GM12878 (cell line): ENCODE measurements around the gene CDKN2B. TPM values are rescaled to one million over a fixed set of nuclear protein-coding genes. Genes with fewer than 3 reads are reported as not detected.

Experiments used
- ATAC-seq: fragments of 200-7000 bp; cut with Tn5 transposase; 3 replicates; pipeline ENCODE4 v1.9.1; 2020; ENCODE audit warnings: mild to moderate bottlenecking, moderate library complexity
- BruUV-seq: library from RNA; stranded (reverse); fragments of 400-500 nt; replicated peaks from 2 replicates; lab custom pipeline; 2021; lab: Mats Ljungman, UMichigan
- CTCF ChIA-PET: fragments of 300-600 bp; sonication (Branson Sonifier 250); formaldehyde crosslinking; extraction: SDS; loops from one replicate; lab custom pipeline; 2021; ENCODE audit warnings: inconsistent platforms; lab: Yijun Ruan, JAX
- POLR2A ChIA-PET: fragments of 350-600 bp; formaldehyde crosslinking; extraction: SDS; loops from one replicate; lab custom pipeline; 2021; ENCODE audit warnings: inconsistent platforms; lab: Charles Lee
- RAD21 ChIA-PET: fragments of 300-600 bp; sonication (Branson Sonifier 250); formaldehyde crosslinking; loops from one replicate; lab custom pipeline; 2023; ENCODE audit warnings: antibody characterized with exemption; ENCODE audit not compliant: unreplicated experiment; lab: Charles Lee
- SMC1A ChIA-PET: fragments of 300-600 bp; sonication (Branson Sonifier 250); formaldehyde crosslinking; loops from one replicate; lab custom pipeline; 2023; ENCODE audit not compliant: unreplicated experiment, uncharacterized antibody; lab: Charles Lee
- DNase-seq: peaks from one replicate; pipeline ENCODE4 v3.0.0-alpha.2; 2011; ENCODE audit warnings: low read depth, low spot score
- FAIRE-seq: peaks from 3 replicates; lab custom pipeline; 2011; peaks lifted over from hg19 to GRCh38; lab: Jason Lieb, UNC
- H2AFZ ChIP-seq: 2 replicates; pipeline ENCODE4 v1.6.0; 2011; ENCODE audit warnings: low read depth, low read length, control low read depth; ENCODE audit not compliant: control insufficient read depth
- H3K27ac ChIP-seq: 2 replicates; pipeline ENCODE4 v1.5.1; 2011; ENCODE audit warnings: control low read depth; ENCODE audit not compliant: control insufficient read depth, insufficient read depth
- H3K27me3 ChIP-seq, 2 experiments: replicated peaks in 1 of 2; 2 replicates each; pipeline versions ENCODE4 v1.6.0 to v1.6.1; 2011; ENCODE audit warnings: low read length in 1 of 2; ENCODE audit not compliant: control insufficient read depth in 2 of 2, insufficient read depth in 2 of 2
- H3K36me3 ChIP-seq, 2 experiments: 2 replicates each; pipeline ENCODE4 v1.5.1; 2011; ENCODE audit warnings: low read length in 1 of 2; ENCODE audit not compliant: control insufficient read depth in 2 of 2, insufficient read depth in 2 of 2
- H3K4me1 ChIP-seq: 2 replicates; pipeline ENCODE4 v1.6.1; 2011; ENCODE audit warnings: mild to moderate bottlenecking, low read length, moderate library complexity, mixed read lengths; ENCODE audit not compliant: control insufficient read depth, insufficient read depth
- H3K4me2 ChIP-seq: 2 replicates; pipeline ENCODE4 v1.6.0; 2011; ENCODE audit warnings: control low read depth; ENCODE audit not compliant: control insufficient read depth, insufficient read depth
- H3K4me3 ChIP-seq: fragments of 200-600 bp; sonication (generic); 2 replicates; pipeline ENCODE4 v1.5.1; 2016
- H3K79me2 ChIP-seq: 2 replicates; pipeline ENCODE4 v1.6.0; 2011; ENCODE audit warnings: low read length; ENCODE audit not compliant: control insufficient read depth, insufficient read depth
- H3K9ac ChIP-seq: 2 replicates; pipeline ENCODE4 v1.8.0; 2011; ENCODE audit warnings: low read length, control low read depth, mixed read lengths; ENCODE audit not compliant: control insufficient read depth, insufficient read depth
- H3K9me3 ChIP-seq: replicated peaks from 3 replicates; pipeline ENCODE4 v1.5.1; 2011; ENCODE audit warnings: mild to moderate bottlenecking, low read length; ENCODE audit not compliant: control insufficient read depth, insufficient read depth
- H4K20me1 ChIP-seq: 2 replicates; pipeline ENCODE4 v1.6.0; 2011; ENCODE audit not compliant: control insufficient read depth, insufficient read depth
- ETV6 ChIP-seq, 2 experiments: fragments of 450-650 bp in 1 of 2; IDR thresholded peaks in 1 of 2; conservative IDR thresholded peaks in 1 of 2; 2 replicates each; pipeline ENCODE4 v1.6.1; 2014; ENCODE audit warnings: antibody characterized with exemption in 1 of 2, borderline replicate concordance in 1 of 2, low read depth in 1 of 2, mild to moderate bottlenecking in 1 of 2, moderate library complexity in 1 of 2
- GABPA ChIP-seq: IDR thresholded peaks from 2 replicates; pipeline ENCODE4 v1.6.1; 2014; ENCODE audit warnings: antibody characterized with exemption, low read depth, mild to moderate bottlenecking, inconsistent platforms
- MXI1 ChIP-seq: fragments of 150-350 bp; IDR thresholded peaks from 2 replicates; pipeline ENCODE4 v1.6.1; 2011; ENCODE audit warnings: low read depth, mild to moderate bottlenecking, inconsistent platforms, low read length, improper control_type of control experiment
- MYC ChIP-seq: IDR thresholded peaks from 2 replicates; pipeline ENCODE4 v1.6.1; 2011; ENCODE audit warnings: mild to moderate bottlenecking, low read length, moderate library complexity, inconsistent platforms; ENCODE audit not compliant: insufficient read depth, insufficient replicate concordance, insufficient read length, severe bottlenecking
- NR2C1 ChIP-seq: fragments of 450-650 bp; IDR thresholded peaks from 2 replicates; pipeline ENCODE4 v1.6.1; 2017; ENCODE audit warnings: antibody characterized with exemption, mild to moderate bottlenecking, moderate library complexity
- POLR2A ChIP-seq: IDR thresholded peaks from 2 replicates; pipeline ENCODE4 v1.6.1; 2011; ENCODE audit warnings: low read depth, mild to moderate bottlenecking, low read length
- POLR2AphosphoS5 ChIP-seq: IDR thresholded peaks from 2 replicates; pipeline ENCODE4 v1.6.1; 2011; ENCODE audit warnings: mild to moderate bottlenecking, low read length, inconsistent platforms
- RELA ChIP-seq: fragments of 450-650 bp; IDR thresholded peaks from 2 replicates; pipeline ENCODE4 v1.8.0; 2014; ENCODE audit warnings: borderline replicate concordance; ENCODE audit not compliant: partially characterized antibody
- REST ChIP-seq: IDR thresholded peaks from 2 replicates; pipeline ENCODE4 v1.6.1; 2012; ENCODE audit warnings: mild to moderate bottlenecking, low read depth, low read length
- SMAD5 ChIP-seq: IDR thresholded peaks from 2 replicates; pipeline ENCODE4 v1.6.1; 2016; ENCODE audit warnings: antibody characterized with exemption, low read depth
- STAT3 ChIP-seq: IDR thresholded peaks from 2 replicates; pipeline ENCODE4 v1.6.1; 2011; ENCODE audit warnings: low read depth, low read length, improper control_type of control experiment
- ZZZ3 ChIP-seq: IDR thresholded peaks from 2 replicates; pipeline ENCODE4 v1.6.1; 2011; ENCODE audit warnings: low read depth; ENCODE audit not compliant: control insufficient read depth, insufficient read length
- WGBS: methylation state at CpG from one replicate; pipeline ENCODE4 v1.1.6; 2016; ENCODE audit warnings: low lambda C conversion rate; ENCODE audit not compliant: insufficient replicate concordance, insufficient coverage; ENCODE audit errors: missing lambda C conversion rate; 5-methylcytosine and 5-hydroxymethylcytosine counted together
- in situ Hi-C: fragments of 300-500 bp; cut with MboI; formaldehyde crosslinking; loops from 9 replicates; pipeline ENCODE4 v1.14.3; 2018; ENCODE audit warnings: mixed read lengths
- intact Hi-C: fragments of 100-400 bp; cut with micrococcal nuclease; formaldehyde crosslinking; loops from one replicate; pipeline ENCODE4 v1.14.2; 2022; ENCODE audit not compliant: unreplicated experiment
- polyA plus RNA-seq, 11 experiments: library from polyadenylated mRNA; depleted of rRNA in 4 of 11; unstranded in 6 of 11; stranded (reverse) in 5 of 11; fragments of >200 nt; fragmentation: Nextera tagmentation in 4 of 11; fragmentation: Illumina TruSeq in 1 of 11; extraction: Ambion mirVana in 4 of 11; extraction: Trizol in 1 of 11; gene quantifications; 1 replicate in 1 of 11; 2 replicates in 10 of 11; pipeline versions ENCODE4 v1.2.1 to v1.2.3, GENCODE V29; 2011 to 2016; ENCODE audit warnings: inconsistent platforms in 2 of 11, missing spikeins in 2 of 11, low read depth in 1 of 11
- total RNA-seq, 4 experiments: library from RNA; depleted of rRNA in 3 of 4; stranded (reverse); fragments of >200 nt in 3 of 4; fragmentation: Illumina TruSeq in 1 of 4; extraction: Trizol in 1 of 4; gene quantifications; 2 replicates each; pipeline versions ENCODE4 v1.2.1 to v1.2.3, GENCODE V29; 2013 to 2021

Gene CDKN2B
- total and polyA plus RNA-seq, 10 of the 15 experiments (the other 5 are each of a cell fraction or from before 2014, with no cell fraction given) = 0.03 to 0.47 (median 0.08) TPM; not detected in 1

- BruUV-seq = no TSS peak
- in situ Hi-C loops = no loop called here
Observed at GRCh38 chr9:22022396-22022795, 13.3 kb upstream of the CDKN2B start.

GRCh38 chr9:22010866-22011625 is 1.9 kb upstream of the CDKN2B start:
- 0 out of 4 replicates have a peak, but pooled peaks cover 0 to 2% of the 10 kb centered on the region in 2 experiments for H3K27me3 ChIP-seq
- ChIA-PET CTCF (interaction anchor here (0.6 to 6.1 kb wide), 10 partner anchors 13 to 324 kb away, joined by 3 to 179 read pairs (median 3); no protein-coding TSS in a partner anchor), RAD21 (interaction anchor here (2.1 kb wide), 1 partner anchor 197 kb away, joined by 8 read pairs; no protein-coding TSS in a partner anchor), SMC1A (interaction anchor here (0.9 to 5.6 kb wide), 5 partner anchors 11 to 1739 kb away, joined by 3 to 121 read pairs (median 4); no protein-coding TSS in a partner anchor), POLR2A (no interaction called here)
- H3K36me3 ChIP-seq = no peaks in the 10 kb centered on the region
- 63% methylated on average over 13 of the region's 13 CpGs for WGBS
- intact Hi-C loops (no loop called here), in situ Hi-C loops (no loop called here)
- H3K4me2 ChIP-seq = no peak overlapping the region
- no peaks in the 10 kb centered on the region for H4K20me1 ChIP-seq
- H3K9ac ChIP-seq = no peak overlapping the region
- H3K9me3 ChIP-seq = no peaks in the 10 kb centered on the region
- H3K27ac ChIP-seq = no peak overlapping the region
- ATAC-seq = no peak
- no peak for FAIRE-seq
- no peak overlapping the region for H3K4me3 ChIP-seq
- H3K79me2 ChIP-seq = no peaks in the 10 kb centered on the region
- no peaks in the 10 kb centered on the region for H3K4me1 ChIP-seq
- BruUV-seq = no TSS peak
- no peak overlapping the region for H2AFZ ChIP-seq
- TF ChIP-seq ETV6 (conservative IDR thresholded peaks at IDR 0.05 in 1 of 2, IDR thresholded peaks at IDR 0.05 in 1 of 2; ENCODE audit: borderline replicate concordance in 1 of 2, low read depth in 1 of 2) (no peak), MYC (no peak), ZZZ3 (no peak), REST (peak; percentile 84), RELA (no peak), STAT3 (no peak), SMAD5 (no peak), GABPA (no peak)
- TF ChIP-seq, all 136 proteins: peak for 1
- no peak for DNase-seq

More at GRCh38 chr9:22022396-22022795, 13.3 kb upstream of the CDKN2B start:
- ChIA-PET RAD21 (no interaction called here), SMC1A (no interaction called here), CTCF (no interaction called here), POLR2A (no interaction called here)
- no peak overlapping the region for H3K9ac ChIP-seq
- no peak overlapping the region for H3K4me2 ChIP-seq
- no peaks in the 10 kb centered on the region for H3K79me2 ChIP-seq
- no peaks in the 10 kb centered on the region for H3K36me3 ChIP-seq
- intact Hi-C loops = no loop called here
- H3K27ac ChIP-seq = no peak overlapping the region
- H4K20me1 ChIP-seq = no peaks in the 10 kb centered on the region
- ATAC-seq (no peak), DNase-seq (no peak), FAIRE-seq (no peak)
- 92% methylated on average over 3 of the region's 3 CpGs for WGBS
- no peaks in the 10 kb centered on the region for H3K4me1 ChIP-seq
- H2AFZ ChIP-seq = no peak overlapping the region
- no peaks in the 10 kb centered on the region; a peak in 1 of 4 replicates for H3K27me3 ChIP-seq
- no peak for TF ChIP-seq MXI1
- TF ChIP-seq POLR2AphosphoS5 = no peak
- TF ChIP-seq NR2C1 = no peak
- TF ChIP-seq POLR2A = no peak
- no peaks in the 10 kb centered on the region; the same call in 2 of the 3 replicates for H3K9me3 ChIP-seq
- no peak overlapping the region for H3K4me3 ChIP-seq
